Neural progenitor cell (in vitro differentiated cells): ENCODE results near the gene BCR.

Source experiments
- CTCF ChIP-seq: fragments of 200-600 bp; sonication (generic); IDR thresholded peaks from 2 replicates; pipeline ENCODE4 v1.5.1; 2017; ENCODE audit warnings: antibody characterized with exemption, mild to moderate bottlenecking
- EZH2 ChIP-seq: fragments of 200-600 bp; sonication (generic); IDR thresholded peaks from 2 replicates; pipeline ENCODE4 v1.6.1; 2017; ENCODE audit warnings: antibody characterized with exemption, mild to moderate bottlenecking, moderate library complexity
- EZH2phosphoT487 ChIP-seq: fragments of 200-600 bp; sonication (generic); IDR thresholded peaks from 2 replicates; pipeline ENCODE4 v1.6.1; 2017; ENCODE audit warnings: antibody characterized with exemption

GRCh38 chr22:23305321-23305910, 125.1 kb downstream of the BCR start:
- no peak for TF ChIP-seq EZH2
- no peak for TF ChIP-seq CTCF
- TF ChIP-seq EZH2phosphoT487, result no peak
